Caco-2 (cell line): ENCODE measurements around the gene OR5B3. TPM values are rescaled to one million over a fixed set of nuclear protein-coding genes. Genes with fewer than 3 reads are reported as not detected.

Experiments used
- Bru-seq: library from RNA; stranded (reverse); fragments of 400-500 nt; gene quantifications from one replicate; lab custom pipeline; 2021; lab: Mats Ljungman, UMichigan
- BruChase-seq, 2 experiments: library from RNA; stranded (reverse); fragments of 400-500 nt; gene quantifications; one replicate each; lab custom pipeline; 2021; lab: Mats Ljungman, UMichigan
- BruUV-seq: library from RNA; stranded (reverse); fragments of 400-500 nt; replicated peaks from 2 replicates; lab custom pipeline; 2021; lab: Mats Ljungman, UMichigan
- CTCF ChIA-PET: fragments of 300-600 bp; sonication (Branson Sonifier 250); formaldehyde crosslinking; loops from one replicate; lab custom pipeline; 2022; ENCODE audit warnings: antibody characterized with exemption; lab: Charles Lee
- POLR2A ChIA-PET: fragments of 300-600 bp; sonication (Branson Sonifier 250); formaldehyde crosslinking; loops from one replicate; lab custom pipeline; 2022; ENCODE audit warnings: antibody characterized with exemption; lab: Charles Lee
- DNase-seq, 2 experiments: peaks; one replicate each; pipeline versions ENCODE4 v3.0.0 to v3.0.0-alpha.2; 2020 to 2022
- H3K27me3 ChIP-seq: replicated peaks from 2 replicates; pipeline ENCODE4 v1.6.0; 2011; ENCODE audit warnings: low read length; ENCODE audit not compliant: control insufficient read depth, insufficient read depth
- H3K36me3 ChIP-seq: 2 replicates; pipeline ENCODE4 v1.5.1; 2011; ENCODE audit warnings: low read length; ENCODE audit not compliant: control insufficient read depth, insufficient read depth
- H3K4me1 ChIP-seq: fragments of 250-450 bp; sonication (Bioruptor Pico); 2 replicates; pipeline ENCODE4 v1.5.1; 2020; ENCODE audit warnings: mild to moderate bottlenecking
- H3K4me3 ChIP-seq: 2 replicates; pipeline ENCODE4 v1.5.1; 2011; ENCODE audit warnings: low read depth, mild to moderate bottlenecking, control low read depth, low read length
- H3K9me3 ChIP-seq: fragments of 250-450 bp; sonication (Bioruptor Pico); 2 replicates; pipeline ENCODE4 v1.5.1; 2020; ENCODE audit warnings: mild to moderate bottlenecking, moderate library complexity
- H3K27ac Mint-ChIP-seq: one replicate; pipeline ENCODE4 v1.8.0; 2022; ENCODE audit warnings: mixed read lengths; ENCODE audit not compliant: unreplicated experiment
- H3K27me3 Mint-ChIP-seq: one replicate; pipeline ENCODE4 v1.8.0; 2022; ENCODE audit warnings: mixed read lengths; ENCODE audit not compliant: insufficient read depth, unreplicated experiment
- H3K36me3 Mint-ChIP-seq: one replicate; pipeline ENCODE4 v1.8.0; 2022; ENCODE audit warnings: mild to moderate bottlenecking, mixed read lengths; ENCODE audit not compliant: insufficient read depth, unreplicated experiment
- H3K4me1 Mint-ChIP-seq: one replicate; pipeline ENCODE4 v1.8.0; 2022; ENCODE audit warnings: low read depth, mixed read lengths; ENCODE audit not compliant: unreplicated experiment
- H3K4me3 Mint-ChIP-seq: one replicate; pipeline ENCODE4 v1.8.0; 2022; ENCODE audit warnings: mild to moderate bottlenecking, moderate library complexity, mixed read lengths; ENCODE audit not compliant: unreplicated experiment
- H3K9me3 Mint-ChIP-seq: one replicate; pipeline ENCODE4 v1.8.0; 2022; ENCODE audit warnings: mixed read lengths; ENCODE audit not compliant: unreplicated experiment
- intact Hi-C: fragments of 100-400 bp; cut with micrococcal nuclease; formaldehyde crosslinking; loops from one replicate; pipeline ENCODE4 v1.10.0; 2022; ENCODE audit not compliant: unreplicated experiment
- long read RNA-seq: library from polyadenylated mRNA; stranded (forward); transcript quantifications from one replicate; pipeline ENCODE4 v2.0.0, GENCODE V29; 2022
- total RNA-seq: library from RNA; stranded (reverse); gene quantifications from 2 replicates; pipeline ENCODE4 v1.2.3, GENCODE V29; 2022
- TF ChIP-seq, protein P1 (sequence below), 2 experiments: fragments of 200-600 bp in 1 of 2; IDR thresholded peaks; 1 replicate in 1 of 2; 2 replicates in 1 of 2; pipeline versions ENCODE4 v1.5.1 to v1.8.0; 2011 to 2022; ENCODE audit warnings: antibody characterized with exemption in 1 of 2, control low read depth in 1 of 2, inconsistent platforms in 1 of 2, low read depth in 1 of 2, low read length in 1 of 2, mild to moderate bottlenecking in 1 of 2, moderate library complexity in 1 of 2; ENCODE audit not compliant: insufficient read depth in 1 of 2, severe bottlenecking in 1 of 2, unreplicated experiment in 1 of 2

Gene OR5B3
- total RNA-seq (not detected in 2 replicates), Bru-seq, nascent RNA (not detected), BruChase-seq, experiment 1, labeled RNA remaining after a 2-hour chase (not detected), BruChase-seq, experiment 2, labeled RNA remaining after a 6-hour chase (not detected)
- long read RNA-seq, result 0 reads

DNA sequence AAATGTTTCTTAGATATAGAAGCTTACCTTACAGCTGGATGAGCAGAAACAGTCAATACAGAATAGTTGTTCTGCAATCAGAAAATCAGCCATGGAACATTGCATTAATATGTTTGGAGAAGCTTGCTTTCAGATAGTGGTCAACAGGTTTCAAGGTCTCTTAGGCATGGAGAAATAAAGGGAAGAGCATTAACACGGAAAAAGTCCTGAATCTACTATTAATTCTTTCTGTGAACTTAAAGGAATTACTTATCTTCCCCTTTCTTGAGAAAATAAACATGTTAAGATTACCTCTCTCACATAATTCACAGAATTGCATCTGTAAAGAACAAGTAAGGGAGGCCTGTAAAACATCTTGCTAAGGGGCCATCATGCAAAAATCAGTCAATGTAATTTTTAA lies at the start of gene OR5B3:
TSS of gene OR5B3 (minus strand) at position 101 of the 400 bp plus-strand sequence. CDS start 3,465 bp downstream, outside the sequence.
- H3K9me3 Mint-ChIP-seq, result peaks cover 21% of the 10 kb centered on the region
- no TSS peak for BruUV-seq
- H3K27me3 Mint-ChIP-seq, result peaks cover 16% of the 10 kb centered on the region
- H3K4me1 ChIP-seq, result no peaks in the 10 kb centered on the region
- no peak within 1 kb of the TSS for H3K27ac Mint-ChIP-seq
- no peaks in the 10 kb centered on the region for H3K4me1 Mint-ChIP-seq
- H3K4me3 ChIP-seq, result no peak within 1 kb of the TSS
- H3K36me3 Mint-ChIP-seq, result no peaks in the 10 kb centered on the region
- intact Hi-C loops, result no loop called here
- TF ChIP-seq, protein P1, sequence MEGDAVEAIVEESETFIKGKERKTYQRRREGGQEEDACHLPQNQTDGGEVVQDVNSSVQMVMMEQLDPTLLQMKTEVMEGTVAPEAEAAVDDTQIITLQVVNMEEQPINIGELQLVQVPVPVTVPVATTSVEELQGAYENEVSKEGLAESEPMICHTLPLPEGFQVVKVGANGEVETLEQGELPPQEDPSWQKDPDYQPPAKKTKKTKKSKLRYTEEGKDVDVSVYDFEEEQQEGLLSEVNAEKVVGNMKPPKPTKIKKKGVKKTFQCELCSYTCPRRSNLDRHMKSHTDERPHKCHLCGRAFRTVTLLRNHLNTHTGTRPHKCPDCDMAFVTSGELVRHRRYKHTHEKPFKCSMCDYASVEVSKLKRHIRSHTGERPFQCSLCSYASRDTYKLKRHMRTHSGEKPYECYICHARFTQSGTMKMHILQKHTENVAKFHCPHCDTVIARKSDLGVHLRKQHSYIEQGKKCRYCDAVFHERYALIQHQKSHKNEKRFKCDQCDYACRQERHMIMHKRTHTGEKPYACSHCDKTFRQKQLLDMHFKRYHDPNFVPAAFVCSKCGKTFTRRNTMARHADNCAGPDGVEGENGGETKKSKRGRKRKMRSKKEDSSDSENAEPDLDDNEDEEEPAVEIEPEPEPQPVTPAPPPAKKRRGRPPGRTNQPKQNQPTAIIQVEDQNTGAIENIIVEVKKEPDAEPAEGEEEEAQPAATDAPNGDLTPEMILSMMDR (IDR thresholded peaks at IDR 0.05; ENCODE audit: insufficient read depth in 1 of 2, low read depth in 1 of 2, low read length in 1 of 2, severe bottlenecking in 1 of 2, unreplicated experiment in 1 of 2), result no peak
- no peaks in the 10 kb centered on the region for H3K36me3 ChIP-seq
- 0 out of 2 replicates have a peak, but pooled peaks cover 3% of the 10 kb centered on the region for H3K9me3 ChIP-seq
- ChIA-PET POLR2A (no interaction called here), CTCF (no interaction called here)
- no peaks in the 10 kb centered on the region for H3K27me3 ChIP-seq
- no peak for DNase-seq
- H3K4me3 Mint-ChIP-seq, result no peak within 1 kb of the TSS

DNA sequence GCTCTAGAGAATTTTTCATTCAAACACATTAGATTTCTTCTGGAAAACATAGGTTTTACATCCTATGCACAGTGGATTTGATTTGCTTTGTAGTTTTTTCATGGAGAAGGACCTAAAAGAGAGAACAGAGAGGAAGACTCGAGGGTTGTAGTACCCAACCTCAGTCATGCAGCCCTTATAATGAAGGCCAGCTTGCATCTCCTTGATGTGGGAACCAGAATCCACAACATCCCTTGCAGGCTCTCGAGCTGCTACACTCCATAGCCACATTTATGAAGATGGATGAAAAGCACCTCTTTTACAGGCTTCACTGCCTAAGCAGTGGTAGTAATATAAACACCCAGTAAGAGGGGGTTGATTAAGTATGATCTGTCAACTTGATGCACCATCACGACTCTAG lies 44.9 kb upstream of the OR5B3 start:
- intact Hi-C loops, result no loop called here
- H3K4me1 Mint-ChIP-seq, result no peaks in the 10 kb centered on the region
- DNase-seq, result no peak
- no peak overlapping the region for H3K4me3 ChIP-seq
- TF ChIP-seq, protein P1 (IDR thresholded peaks at IDR 0.05; ENCODE audit: insufficient read depth in 1 of 2, low read depth in 1 of 2, low read length in 1 of 2, severe bottlenecking in 1 of 2, unreplicated experiment in 1 of 2), result no peak
- no peaks in the 10 kb centered on the region for H3K36me3 Mint-ChIP-seq
- ChIA-PET POLR2A (no interaction called here), CTCF (no interaction called here)
- peaks cover 6% of the 10 kb centered on the region for H3K27me3 Mint-ChIP-seq
- H3K9me3 ChIP-seq, result no peaks in the 10 kb centered on the region
- no peak overlapping the region for H3K4me3 Mint-ChIP-seq
- no TSS peak for BruUV-seq
- no peaks in the 10 kb centered on the region for H3K4me1 ChIP-seq
- H3K36me3 ChIP-seq, result no peaks in the 10 kb centered on the region
- H3K27ac Mint-ChIP-seq, result no peak overlapping the region
- H3K9me3 Mint-ChIP-seq, result no peaks in the 10 kb centered on the region
- no peaks in the 10 kb centered on the region for H3K27me3 ChIP-seq

DNA sequence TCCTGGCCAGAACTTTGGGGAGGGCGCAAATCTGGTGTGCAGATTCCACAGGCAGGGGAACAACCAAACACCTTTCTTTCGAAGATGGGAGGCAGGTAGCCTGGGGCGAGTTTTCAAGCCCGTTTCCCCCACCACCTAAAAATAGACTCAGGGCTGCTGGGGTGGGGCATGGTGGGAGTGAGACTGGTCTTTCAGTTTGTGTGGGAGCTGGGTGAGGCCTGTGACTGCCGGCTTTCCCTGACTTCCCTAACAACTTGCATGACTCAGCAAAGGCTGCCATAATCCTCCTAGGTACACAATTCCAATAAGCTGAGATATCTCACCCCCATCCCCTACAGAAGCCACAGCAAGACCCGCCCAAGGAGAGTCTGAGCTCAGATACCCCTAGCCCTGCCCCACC lies 39.6 kb upstream of the OR5B3 start:
- Mint-ChIP-seq H3K4me1 (no peaks in the 10 kb centered on the region), H3K4me3 (no peak overlapping the region), H3K27me3 (no peaks in the 10 kb centered on the region), H3K9me3 (peaks cover 10% of the 10 kb centered on the region), H3K36me3 (no peaks in the 10 kb centered on the region), H3K27ac (no peak overlapping the region)
- Histone ChIP-seq H3K4me1 (no peaks in the 10 kb centered on the region), H3K9me3 (no peaks in the 10 kb centered on the region), H3K4me3 (no peak overlapping the region), H3K36me3 (no peaks in the 10 kb centered on the region), H3K27me3 (no peaks in the 10 kb centered on the region)
- BruUV-seq, result no TSS peak
- POLR2A ChIA-PET, result no interaction called here
- TF ChIP-seq, protein P1 (IDR thresholded peaks at IDR 0.05; ENCODE audit: insufficient read depth in 1 of 2, low read depth in 1 of 2, low read length in 1 of 2, severe bottlenecking in 1 of 2, unreplicated experiment in 1 of 2), result no peak
- intact Hi-C loops, result no loop called here
- DNase-seq, result no peak
- CTCF ChIA-PET, result no interaction called here
